ENCODE data around the gene PAX2.

DNA sequence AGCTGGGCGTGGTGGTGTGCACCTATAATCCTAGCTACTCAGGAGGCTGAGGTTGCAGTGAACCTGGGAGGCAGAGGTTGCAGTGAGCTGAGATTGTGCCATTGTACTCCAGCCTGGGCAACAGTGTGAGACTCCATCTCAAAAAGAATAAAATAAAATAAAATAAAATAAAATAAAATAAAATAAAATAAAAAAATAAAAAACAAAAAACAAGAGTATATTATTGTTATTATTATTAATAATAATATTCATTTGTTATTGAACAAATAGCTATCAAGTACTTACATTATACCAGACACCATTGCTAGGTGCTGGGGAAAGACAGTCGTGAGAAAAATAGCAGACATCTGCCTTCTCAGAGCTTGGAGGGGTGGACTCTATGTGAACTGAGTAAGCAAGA, 24.1 kb downstream of the PAX2 start:
- TF ChIP-seq CTCF (IDR thresholded peaks at IDR 0.05) (no peak), POLR2AphosphoS5 (IDR thresholded peaks at IDR 0.05) (no peak), POLR2A (IDR thresholded peaks at IDR 0.05) (no peak)
